ENCODE data around the gene B9D2. TPM values are rescaled to one million over a fixed set of nuclear protein-coding genes. Genes with fewer than 3 reads are reported as not detected.
A peak's percentile ranks its signal among the peaks of the same experiment; 100 is the strongest.
"Not testable (repeated sequence)": the region's sequence is repeated elsewhere in the genome, so short reads cannot be mapped to it uniquely, and the experiment has no call there.

The B9D2 gene
- total RNA-seq, 2 donors from 2014 or later = 6.2 to 8.6 TPM

DNA sequence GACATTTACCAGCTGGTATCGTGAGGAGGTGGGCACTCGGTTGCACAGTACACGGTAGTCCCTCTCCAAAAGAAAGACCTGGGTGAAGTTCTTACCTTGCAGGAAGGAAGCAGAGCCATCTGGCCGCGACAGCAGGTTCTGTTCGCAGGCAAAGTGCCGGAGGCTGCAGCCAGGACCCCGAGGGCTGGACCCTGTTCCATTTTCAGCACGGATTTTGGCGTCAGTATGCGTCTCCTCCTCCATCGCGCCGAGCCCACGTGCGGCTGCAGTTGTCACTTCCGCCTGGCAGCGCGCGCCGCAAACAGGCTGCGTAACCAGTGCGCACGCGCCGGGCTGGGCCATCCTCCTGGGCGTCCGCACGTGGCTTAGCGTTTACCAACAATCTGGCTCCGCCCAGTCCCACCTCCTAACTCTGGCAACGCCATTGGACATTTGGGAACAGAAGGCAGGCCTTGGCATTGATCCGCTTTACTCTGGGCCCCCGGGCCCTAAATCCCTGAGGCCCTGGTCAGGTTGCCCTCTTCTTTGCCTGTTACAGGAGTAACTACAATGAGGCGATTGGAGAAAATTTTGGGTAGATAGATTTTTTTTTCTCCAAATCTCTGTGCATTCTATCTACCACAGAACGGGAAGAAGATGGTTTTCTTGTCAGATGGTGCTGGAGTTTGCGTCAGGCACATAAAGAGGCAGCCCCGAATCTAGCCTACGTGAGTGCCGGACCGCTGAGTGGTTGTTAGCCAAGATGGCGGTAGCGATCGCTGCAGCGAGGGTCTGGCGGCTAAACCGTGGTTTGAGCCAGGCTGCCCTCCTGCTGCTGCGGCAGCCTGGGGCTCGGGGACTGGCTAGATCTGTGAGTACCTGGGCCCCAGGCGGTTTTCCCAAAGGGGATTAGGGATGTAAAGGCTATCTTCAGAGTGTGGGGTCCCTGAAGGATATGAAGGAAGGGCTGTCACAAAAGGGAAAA is 33.4 kb upstream of the B9D2 start, which contains the start of the genes BCKDHA and EXOSC5:
BCKDHA (plus strand) TSS at position 733 of the 964 bp plus-strand sequence; CDS start at position 743, 10 bp downstream.
EXOSC5 (minus strand) TSS at position 274 of the 964 bp plus-strand sequence; CDS start at position 243, 31 bp downstream.
- DNase-seq = peak; percentile 100
- peak; percentile 99 for ATAC-seq
- intact Hi-C loops (cut with DNase I, micrococcal nuclease) = no loop called here

- ATAC-seq (no peak), DNase-seq (no peak)
- intact Hi-C loops (cut with DNase I, micrococcal nuclease) = no loop called here
Measured at GRCh38 chr19:41395355-41395754, 31.4 kb upstream of the B9D2 start.

- DNase-seq = no peak
- no peak for ATAC-seq
- intact Hi-C loops (cut with DNase I, micrococcal nuclease) = no loop called here
Measured at GRCh38 chr19:41392775-41393174, 28.8 kb upstream of the B9D2 start.

- ATAC-seq = no peak
- intact Hi-C loops (cut with DNase I, micrococcal nuclease) = no loop called here
- DNase-seq = no peak
Measured at GRCh38 chr19:41391618-41392017, 27.7 kb upstream of the B9D2 start.

DNA sequence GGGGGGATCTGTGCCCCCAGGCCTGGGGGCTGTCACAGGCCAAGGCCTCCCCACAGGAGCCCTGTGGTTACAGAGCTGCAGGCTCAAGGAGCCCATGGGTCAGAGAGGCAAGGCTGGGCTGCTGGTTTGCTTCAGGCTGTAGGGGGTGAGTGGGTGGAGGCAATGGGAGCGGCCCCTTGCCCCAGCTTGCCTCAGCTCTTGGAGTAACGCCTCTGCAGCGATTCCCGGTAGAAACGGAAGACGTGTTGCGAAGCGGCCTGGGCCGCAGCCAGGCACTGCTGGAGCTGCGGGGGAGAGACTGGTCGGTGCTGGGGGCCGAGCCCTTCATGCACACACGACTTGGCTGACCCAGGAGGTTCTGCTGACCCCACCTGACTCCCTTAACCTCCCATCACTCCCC is 22.5 kb upstream of the B9D2 start:
- ATAC-seq (no peak), DNase-seq (no peak)
- intact Hi-C loops (cut with DNase I, micrococcal nuclease) = no loop called here

- intact Hi-C loops (cut with DNase I, micrococcal nuclease) = no loop called here
- no peak for DNase-seq
- no peak for ATAC-seq
Measured at GRCh38 chr19:41384351-41384750, 20.4 kb upstream of the B9D2 start.

DNA sequence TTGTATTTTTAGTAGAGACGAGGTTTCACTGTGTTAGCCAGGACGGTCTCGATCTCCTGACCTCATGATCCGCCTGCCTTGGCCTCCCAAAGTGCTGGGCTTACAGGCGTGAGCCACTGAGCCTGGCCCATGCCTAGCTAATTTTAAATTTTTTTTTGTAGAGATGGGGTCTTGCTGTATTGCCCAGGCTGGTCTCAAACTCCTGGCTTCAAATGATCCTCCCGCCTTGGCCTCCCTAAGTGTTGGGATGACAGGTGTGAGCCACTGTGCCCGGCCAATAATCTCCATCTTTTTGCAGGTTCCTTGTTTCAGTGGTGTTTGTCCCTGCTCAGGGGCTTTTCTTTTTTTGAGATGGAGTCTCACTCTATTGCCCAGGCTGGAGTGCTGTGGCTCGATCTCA is 17.6 kb upstream of the B9D2 start:
- intact Hi-C loops (cut with DNase I, micrococcal nuclease); ATAC-seq; DNase-seq: not testable (repeated sequence)

GRCh38 chr19:41377977-41378709 is 14.2 kb upstream of the B9D2 start:
- intact Hi-C loops (cut with DNase I, micrococcal nuclease) = no loop called here
- DNase-seq (no peak), ATAC-seq (no peak)

DNA sequence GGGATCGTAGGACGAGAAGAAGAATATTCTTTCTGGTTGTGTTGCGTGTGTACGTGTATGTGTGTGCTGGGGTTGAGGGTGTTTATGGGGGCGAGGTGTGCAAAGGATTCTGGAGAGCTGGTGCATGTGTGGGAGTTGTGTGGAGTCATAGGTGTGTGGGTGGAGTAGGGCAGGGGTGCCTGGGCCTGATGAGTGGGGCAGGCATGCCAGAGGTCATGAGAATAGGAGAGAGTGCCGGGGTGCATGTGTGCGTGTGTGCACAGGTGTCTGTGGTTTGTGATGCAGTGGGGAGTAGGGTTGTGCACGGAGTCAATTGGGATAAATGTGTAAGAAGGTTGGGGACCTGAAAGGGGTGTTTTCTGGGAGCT is 13.0 kb upstream of the B9D2 start:
- ATAC-seq = peak; percentile 18
- DNase-seq = no peak
- intact Hi-C loops (cut with DNase I, micrococcal nuclease) = no loop called here

- DNase-seq = peak; percentile 36 to 51
- peak; percentile 58 for ATAC-seq
- intact Hi-C loops (cut with DNase I, micrococcal nuclease) = no loop called here
Measured at GRCh38 chr19:41376241-41376997, 12.5 kb upstream of the B9D2 start, which contains the start of gene TMEM91. Gene TMEM91 (plus strand): TSS chr19:41376533. CDS start chr19:41378310, 1,777 bp downstream.

DNA sequence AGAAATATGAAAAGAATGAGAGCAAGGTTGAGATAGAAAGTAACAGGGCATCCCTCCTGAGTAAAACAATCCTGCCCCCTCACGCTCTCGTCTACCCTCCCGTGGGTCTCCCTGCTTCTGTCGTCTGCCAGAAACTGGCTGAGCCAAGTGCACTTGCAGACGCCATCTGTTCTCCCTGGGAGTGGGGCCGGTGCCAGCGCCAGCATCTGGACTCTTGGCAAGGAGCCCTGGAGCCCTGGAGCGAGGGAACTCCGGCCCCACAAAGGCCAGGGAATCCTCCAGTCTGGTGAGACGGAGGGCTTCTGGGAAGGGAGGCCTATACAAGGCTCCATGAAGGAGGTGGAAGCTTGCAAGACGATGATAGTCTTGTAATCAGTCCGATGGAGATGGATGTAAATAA is 10.0 kb upstream of the B9D2 start:
- peak; percentile 61 for ATAC-seq
- peak; percentile 76 to 78 for DNase-seq
- intact Hi-C loops (cut with DNase I, micrococcal nuclease) = no loop called here

- intact Hi-C loops (cut with DNase I, micrococcal nuclease) = no loop called here
- DNase-seq = no peak
- ATAC-seq = no peak
Measured at GRCh38 chr19:41372501-41372900, 8.6 kb upstream of the B9D2 start.

GRCh38 chr19:41371541-41371940 is 7.6 kb upstream of the B9D2 start:
- ATAC-seq (no peak), DNase-seq (no peak)
- intact Hi-C loops (cut with DNase I, micrococcal nuclease) = no loop called here

DNA sequence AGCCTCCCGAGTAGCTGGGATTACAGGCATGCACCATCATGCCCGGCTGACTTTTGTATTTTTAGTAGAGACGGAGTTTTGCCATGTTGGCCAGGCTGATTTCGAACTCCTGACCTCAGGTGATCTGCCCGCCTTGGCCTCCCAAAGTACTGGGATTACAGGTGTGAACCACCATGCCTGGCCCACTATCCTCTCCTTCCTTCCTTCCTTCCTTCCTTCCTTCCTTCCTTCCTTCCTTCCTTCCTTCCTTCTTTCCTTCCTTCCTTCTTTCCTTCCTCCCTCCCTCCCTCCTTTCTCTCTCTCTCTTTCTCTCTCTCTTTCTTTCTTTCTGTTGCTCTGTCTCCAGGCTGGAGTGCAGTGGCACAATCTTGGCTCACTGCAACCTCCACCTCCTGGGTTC is 7.2 kb upstream of the B9D2 start:
- ATAC-seq; DNase-seq; intact Hi-C loops (cut with DNase I, micrococcal nuclease): not testable (repeated sequence)

DNA sequence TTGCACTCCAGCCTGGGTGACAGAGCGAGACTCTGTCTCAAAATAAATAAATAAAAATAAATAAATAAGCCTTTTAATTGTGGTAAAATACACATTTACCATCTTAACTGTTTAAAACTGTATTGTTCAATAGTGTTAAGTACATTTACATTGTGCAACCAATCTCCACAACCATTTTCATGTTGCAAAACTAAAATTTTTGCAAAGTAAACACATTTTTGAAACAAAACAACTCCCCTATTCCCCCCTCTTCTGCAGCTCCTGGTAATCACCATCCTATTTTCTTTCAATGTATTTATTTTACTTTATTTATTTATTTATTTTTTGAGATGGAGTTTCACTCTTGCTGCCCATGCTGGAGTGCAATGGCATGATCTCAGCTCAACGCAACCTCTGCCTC is 5.8 kb upstream of the B9D2 start:
- ATAC-seq = no peak
- no peak for DNase-seq
- intact Hi-C loops (cut with DNase I, micrococcal nuclease) = no loop called here

GRCh38 chr19:41367848-41368301 is 3.9 kb upstream of the B9D2 start:
- DNase-seq (no peak), ATAC-seq (no peak)
- intact Hi-C loops (cut with DNase I, micrococcal nuclease) = no loop called here

DNA sequence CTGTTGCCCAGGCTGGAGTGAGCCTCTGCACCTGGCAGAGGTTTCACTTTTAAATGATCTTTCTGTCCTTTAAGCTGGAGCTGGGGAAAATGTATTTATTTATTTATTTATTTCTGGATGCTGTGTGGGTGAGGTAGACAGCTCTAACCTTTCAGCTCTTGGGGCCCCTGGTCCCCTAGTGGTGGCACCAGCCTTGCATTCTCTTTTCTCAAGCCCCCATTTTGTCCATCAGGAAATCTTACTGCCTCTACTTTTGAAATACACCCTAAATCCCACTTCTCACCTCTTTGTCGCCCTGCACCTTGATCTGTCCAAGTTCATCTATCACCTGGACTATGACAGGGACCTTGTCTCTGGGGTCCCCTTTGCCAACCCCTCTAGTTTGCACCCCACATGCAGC is 2.1 kb upstream of the B9D2 start:
- intact Hi-C loops (cut with DNase I, micrococcal nuclease) = no loop called here
- DNase-seq = no peak
- no peak for ATAC-seq

GRCh38 chr19:41364524-41365391 is 809 bp upstream of the B9D2 start:
- intact Hi-C loops (cut with DNase I, micrococcal nuclease) = no loop called here
- no peak for ATAC-seq
- DNase-seq = no peak

Data from left colon (tissue), 2 donors.